ENCODE results near the gene RBMY1B. TPM values are rescaled to one million over a fixed set of nuclear protein-coding genes. Genes with fewer than 3 reads are reported as not detected.
"Not testable (repeated sequence)": the region's sequence is repeated elsewhere in the genome, so short reads cannot be mapped to it uniquely, and the experiment has no call there.

Gene RBMY1B
- polyA plus RNA-seq (2011; rRNA removed): not detected in 2 replicates
- polyA minus RNA-seq (2011; rRNA and poly(A)+ RNA removed): not detected in 2 replicates

DNA sequence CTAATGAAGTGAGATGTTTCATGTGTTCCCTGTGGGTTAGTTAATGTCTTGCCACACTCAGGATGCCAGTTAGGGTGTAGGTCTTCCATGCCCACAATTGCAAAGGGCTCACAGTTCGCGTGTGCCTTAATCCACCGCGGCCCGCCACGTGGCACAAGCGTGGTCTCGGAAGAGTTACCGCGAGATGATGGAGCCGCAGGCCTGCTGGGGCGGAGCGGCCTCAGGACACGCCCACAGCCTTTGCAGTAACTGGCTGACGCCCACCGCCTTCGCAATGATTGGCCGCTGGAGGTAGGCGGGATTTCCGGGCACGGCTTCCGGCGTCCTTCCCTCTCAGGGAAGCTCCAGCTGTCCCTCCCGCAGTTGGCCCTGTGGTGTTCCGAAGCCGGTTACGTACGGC lies at the start of gene RBMY1B:
TSS of gene RBMY1B (plus strand) at position 301 of the 400 bp plus-strand sequence. CDS start 2,013 bp downstream, outside the sequence.
- H3K27ac ChIP-seq (ENCODE audit: low read depth, low read length); CTCF ChIA-PET; POLR2A ChIA-PET; H3K9me3 ChIP-seq (ENCODE audit: control insufficient read depth, insufficient read depth, low read length); H3K27me3 ChIP-seq (ENCODE audit: control insufficient read depth, insufficient read depth, low read length); H3K4me3 ChIP-seq (ENCODE audit: low read depth, low read length); DNase-seq (ENCODE audit: low read depth, low spot score): not testable (repeated sequence)

DNA sequence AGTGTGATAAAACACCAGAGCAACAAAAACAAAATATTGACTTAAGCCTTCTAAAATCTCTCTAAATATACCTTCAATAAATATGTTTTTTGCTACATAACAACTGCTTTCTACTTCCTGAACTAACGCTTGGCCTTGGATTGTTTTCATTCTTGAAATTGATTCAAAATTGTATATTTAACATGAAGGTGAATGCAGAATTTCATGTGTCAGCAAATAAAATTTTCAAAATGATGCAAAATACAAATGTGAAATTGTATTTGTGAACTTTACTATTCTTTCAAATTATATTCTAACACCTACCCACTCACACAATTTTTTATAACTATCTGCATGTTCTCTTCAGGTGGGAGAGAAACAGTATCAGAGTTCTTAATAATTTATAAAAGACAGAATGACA lies 48.2 kb upstream of the RBMY1B start:
- POLR2A ChIA-PET; DNase-seq (ENCODE audit: low read depth, low spot score); H3K27me3 ChIP-seq (ENCODE audit: control insufficient read depth, insufficient read depth, low read length); H3K4me3 ChIP-seq (ENCODE audit: low read depth, low read length); H3K27ac ChIP-seq (ENCODE audit: low read depth, low read length); CTCF ChIA-PET: not testable (repeated sequence)
- peaks cover 29% of the 10 kb centered on the region for H3K9me3 ChIP-seq (ENCODE audit: control insufficient read depth, insufficient read depth, low read length)

DNA sequence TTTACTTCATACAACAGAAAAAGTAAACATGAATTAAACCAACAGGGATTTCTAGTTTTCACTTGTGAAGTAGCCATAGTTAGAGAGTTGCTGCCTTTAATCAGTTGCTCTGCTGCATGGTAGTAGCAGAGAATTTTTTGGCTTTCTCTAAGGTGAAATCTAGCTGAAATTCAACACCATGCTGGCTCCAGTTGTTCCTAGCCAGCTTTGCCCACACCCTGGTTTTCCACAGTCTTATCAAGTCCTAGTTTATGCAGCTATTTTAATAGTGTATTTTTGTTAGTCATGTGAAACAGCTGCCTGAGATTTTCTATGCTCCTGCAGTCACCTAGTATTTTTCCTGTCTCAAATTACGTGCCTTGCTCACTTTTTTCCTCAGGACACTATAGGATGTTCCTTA lies 28.2 kb upstream of the RBMY1B start:
- ChIA-PET POLR2A (no interaction called here), CTCF (no interaction called here)
- no peaks in the 10 kb centered on the region for H3K27me3 ChIP-seq (ENCODE audit: control insufficient read depth, insufficient read depth, low read length)
- H3K27ac ChIP-seq (ENCODE audit: low read depth, low read length): no peak overlapping the region
- no peak for DNase-seq (ENCODE audit: low read depth, low spot score)
- TF ChIP-seq, protein P1, sequence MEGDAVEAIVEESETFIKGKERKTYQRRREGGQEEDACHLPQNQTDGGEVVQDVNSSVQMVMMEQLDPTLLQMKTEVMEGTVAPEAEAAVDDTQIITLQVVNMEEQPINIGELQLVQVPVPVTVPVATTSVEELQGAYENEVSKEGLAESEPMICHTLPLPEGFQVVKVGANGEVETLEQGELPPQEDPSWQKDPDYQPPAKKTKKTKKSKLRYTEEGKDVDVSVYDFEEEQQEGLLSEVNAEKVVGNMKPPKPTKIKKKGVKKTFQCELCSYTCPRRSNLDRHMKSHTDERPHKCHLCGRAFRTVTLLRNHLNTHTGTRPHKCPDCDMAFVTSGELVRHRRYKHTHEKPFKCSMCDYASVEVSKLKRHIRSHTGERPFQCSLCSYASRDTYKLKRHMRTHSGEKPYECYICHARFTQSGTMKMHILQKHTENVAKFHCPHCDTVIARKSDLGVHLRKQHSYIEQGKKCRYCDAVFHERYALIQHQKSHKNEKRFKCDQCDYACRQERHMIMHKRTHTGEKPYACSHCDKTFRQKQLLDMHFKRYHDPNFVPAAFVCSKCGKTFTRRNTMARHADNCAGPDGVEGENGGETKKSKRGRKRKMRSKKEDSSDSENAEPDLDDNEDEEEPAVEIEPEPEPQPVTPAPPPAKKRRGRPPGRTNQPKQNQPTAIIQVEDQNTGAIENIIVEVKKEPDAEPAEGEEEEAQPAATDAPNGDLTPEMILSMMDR (IDR thresholded peaks at IDR 0.05; ENCODE audit: low read depth, low read length): no peak
- peaks cover 4% of the 10 kb centered on the region; the same call in 1 of the 2 replicates for H3K9me3 ChIP-seq (ENCODE audit: control insufficient read depth, insufficient read depth, low read length)
- H3K4me3 ChIP-seq (ENCODE audit: low read depth, low read length): no peak overlapping the region

DNA sequence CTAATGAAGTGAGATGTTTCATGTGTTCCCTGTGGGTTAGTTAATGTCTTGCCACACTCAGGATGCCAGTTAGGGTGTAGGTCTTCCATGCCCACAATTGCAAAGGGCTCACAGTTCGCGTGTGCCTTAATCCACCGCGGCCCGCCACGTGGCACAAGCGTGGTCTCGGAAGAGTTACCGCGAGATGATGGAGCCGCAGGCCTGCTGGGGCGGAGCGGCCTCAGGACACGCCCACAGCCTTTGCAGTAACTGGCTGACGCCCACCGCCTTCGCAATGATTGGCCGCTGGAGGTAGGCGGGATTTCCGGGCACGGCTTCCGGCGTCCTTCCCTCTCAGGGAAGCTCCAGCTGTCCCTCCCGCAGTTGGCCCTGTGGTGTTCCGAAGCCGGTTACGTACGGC lies 23.4 kb downstream of the RBMY1B start, which contains the start of gene RBMY1A1:
TSS of gene RBMY1A1 (plus strand) at position 301 of the 400 bp plus-strand sequence. CDS start 2,013 bp downstream, outside the sequence.
- POLR2A ChIA-PET; CTCF ChIA-PET; H3K27me3 ChIP-seq (ENCODE audit: control insufficient read depth, insufficient read depth, low read length); H3K9me3 ChIP-seq (ENCODE audit: control insufficient read depth, insufficient read depth, low read length); DNase-seq (ENCODE audit: low read depth, low spot score); H3K27ac ChIP-seq (ENCODE audit: low read depth, low read length); H3K4me3 ChIP-seq (ENCODE audit: low read depth, low read length): not testable (repeated sequence)

DNA sequence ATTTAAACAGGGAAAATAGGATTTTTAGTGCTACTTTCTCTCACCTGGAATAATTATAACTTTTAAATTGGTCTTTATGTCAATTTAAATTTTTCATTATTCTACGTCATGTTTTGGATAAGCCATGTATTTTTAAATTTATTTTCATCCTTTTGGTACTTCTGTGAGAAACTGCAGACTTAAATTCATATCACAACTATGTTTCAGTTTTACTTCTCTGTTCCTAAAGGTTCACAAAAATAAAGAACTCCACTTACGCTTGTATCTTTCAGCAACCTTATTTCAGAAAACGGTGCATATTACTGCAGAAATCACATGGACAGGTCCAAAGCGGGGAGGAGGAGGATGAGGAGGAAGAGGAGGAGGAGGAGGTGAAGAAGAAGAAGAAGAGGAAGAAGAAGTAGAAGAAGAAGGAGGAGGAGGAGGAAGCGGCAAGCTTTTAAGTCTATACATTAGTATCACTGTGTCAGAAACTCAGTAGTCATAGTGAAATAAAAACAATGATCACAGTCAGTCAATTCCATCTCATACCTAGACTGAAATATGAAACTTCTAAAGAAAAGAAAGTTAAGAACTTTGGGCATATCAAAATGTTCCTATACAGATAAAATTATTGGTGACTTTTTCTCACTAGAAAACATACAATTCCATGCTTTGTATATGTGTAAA lies 48.3 kb downstream of the RBMY1B start:
- CTCF ChIA-PET; H3K4me3 ChIP-seq (ENCODE audit: low read depth, low read length); H3K27me3 ChIP-seq (ENCODE audit: control insufficient read depth, insufficient read depth, low read length); H3K9me3 ChIP-seq (ENCODE audit: control insufficient read depth, insufficient read depth, low read length); DNase-seq (ENCODE audit: low read depth, low spot score); POLR2A ChIA-PET; H3K27ac ChIP-seq (ENCODE audit: low read depth, low read length): not testable (repeated sequence)

Other genes starting within 250 kb of the RBMY1B start
- gene RBMY1A1, start 23.5 kb downstream of the RBMY1B start, polyA plus RNA-seq (2011; rRNA removed): not detected in 2 replicates